ENCODE measurements around the gene TBC1D3C. TPM values are rescaled to one million over a fixed set of nuclear protein-coding genes. Genes with fewer than 3 reads are reported as not detected.
A peak's percentile ranks its signal among the peaks of the same experiment; 100 is the strongest.
"Not testable (repeated sequence)": the region's sequence is repeated elsewhere in the genome, so short reads cannot be mapped to it uniquely, and the experiment has no call there.

The TBC1D3C gene
- 10 to 100 TPM in 1 of 3 donors, 1 to 10 TPM in 1, not detected in 1; 2.3 to 11.3 TPM for total RNA-seq
- long read RNA-seq, donor 1 = 0 reads
- long read RNA-seq, donor 2 = 0 reads

- DNase-seq; H3K4me1 ChIP-seq (ENCODE audit: low read depth); intact Hi-C loops (cut with DNase I, micrococcal nuclease); H3K36me3 ChIP-seq (ENCODE audit: low read depth); ATAC-seq; H3K4me3 ChIP-seq; H3K9me3 ChIP-seq: not testable (repeated sequence)
Observed at GRCh38 chr17:38068534-38068933, at the start of gene TBC1D3C. TBC1D3C (minus strand) TSS chr17:38068634; CDS start chr17:38067066, 1,568 bp downstream.

GRCh38 chr17:38099262-38099661 lies 30.8 kb upstream of the TBC1D3C start:
- intact Hi-C loops (cut with DNase I, micrococcal nuclease); ATAC-seq; H3K36me3 ChIP-seq (ENCODE audit: low read depth); H3K4me1 ChIP-seq (ENCODE audit: low read depth); H3K4me3 ChIP-seq; DNase-seq; H3K9me3 ChIP-seq: not testable (repeated sequence)

- H3K9me3 ChIP-seq; H3K36me3 ChIP-seq (ENCODE audit: low read depth); DNase-seq; intact Hi-C loops (cut with DNase I, micrococcal nuclease); H3K4me1 ChIP-seq (ENCODE audit: low read depth); H3K4me3 ChIP-seq; ATAC-seq: not testable (repeated sequence)
Observed at GRCh38 chr17:38094059-38094694, 25.7 kb upstream of the TBC1D3C start.

GRCh38 chr17:38088120-38088519 lies 19.7 kb upstream of the TBC1D3C start:
- not testable (repeated sequence) for ATAC-seq; H3K36me3 ChIP-seq (ENCODE audit: low read depth)

DNA sequence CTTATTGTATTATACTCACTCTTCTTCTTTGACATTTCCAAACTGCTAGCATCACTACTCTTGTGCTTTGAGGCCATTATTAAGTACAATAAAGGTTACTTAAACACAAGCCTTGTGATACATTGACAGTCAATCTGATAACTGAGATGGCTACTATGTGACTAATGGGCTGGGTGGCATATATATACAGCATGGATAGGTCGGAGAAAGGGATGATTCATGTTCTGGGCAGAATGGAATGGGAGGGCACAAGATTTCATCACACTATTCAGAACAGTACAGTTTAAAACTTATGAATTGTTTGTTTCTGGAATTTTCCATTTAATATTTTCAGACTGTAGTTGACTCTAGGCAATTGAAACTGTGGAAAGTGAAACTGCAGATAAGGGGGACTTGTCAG lies 18.9 kb upstream of the TBC1D3C start:
- DNase-seq; H3K4me3 ChIP-seq; H3K9me3 ChIP-seq; intact Hi-C loops (cut with DNase I, micrococcal nuclease); H3K36me3 ChIP-seq (ENCODE audit: low read depth); H3K4me1 ChIP-seq (ENCODE audit: low read depth): not testable (repeated sequence)
- ATAC-seq = peak; percentile 33

More at GRCh38 chr17:38088120-38088519, 19.7 kb upstream of the TBC1D3C start:
- intact Hi-C loops (cut with DNase I, micrococcal nuclease); H3K4me1 ChIP-seq (ENCODE audit: low read depth); H3K9me3 ChIP-seq; H3K4me3 ChIP-seq: not testable (repeated sequence)
- DNase-seq = peak; percentile 2 to 15 (median 13)

Other genes with a start within 250 kb of the TBC1D3C start
- not detected for gene TBC1D3K, start 144.2 kb downstream of the TBC1D3C start, total RNA-seq
- 10 to 100 TPM in 2 of 3 donors, 1 to 10 TPM in 1; 7.0 to 14.1 (median 13.0) TPM for gene TBC1D3L, start 79.6 kb downstream of the TBC1D3C start, total RNA-seq
- 1 to 10 TPM in 1 of 3 donors, under 1 TPM in 2; 0.51 to 2.7 (median 0.84) TPM for gene TBC1D3D, start 64.7 kb downstream of the TBC1D3C start, total RNA-seq
- not detected for gene TBC1D3E, start 59.3 kb upstream of the TBC1D3C start, total RNA-seq
- gene TBC1D3, start 123.9 kb upstream of the TBC1D3C start, total RNA-seq = not detected
- gene MRPL45, start 228.5 kb upstream of the TBC1D3C start, total RNA-seq = 10 to 100 TPM; 25.7 to 28.1 (median 27.9) TPM

Data from mucosa of descending colon (tissue), 3 donors.